Vagina (tissue), 2 donors: ENCODE results near the gene UTP11.

Experiments
- POLR2A ChIP-seq, 2 donors: fragments of 450-650 bp; IDR thresholded peaks; one replicate each; pipeline ENCODE4 v1.6.1; 2017; ENCODE audit warnings: antibody characterized with exemption in 2 of 2, mild to moderate bottlenecking in 2 of 2, moderate library complexity in 2 of 2
- POLR2AphosphoS5 ChIP-seq, 2 donors: sonication (generic); formaldehyde crosslinking; IDR thresholded peaks; one replicate each; pipeline ENCODE4 v1.9.0; 2017; ENCODE audit warnings: antibody characterized with exemption in 2 of 2, mild to moderate bottlenecking in 2 of 2, low read depth in 1 of 2; ENCODE audit not compliant: insufficient read depth in 1 of 2
- TF ChIP-seq, protein P1 (sequence below), 3 experiments: fragments of 450-650 bp in 2 of 3; fragments of 200-600 bp in 1 of 3; sonication (generic) in 1 of 3; IDR thresholded peaks; one replicate each; pipeline ENCODE4 v1.5.1; 2017 to 2019; ENCODE audit warnings: antibody characterized with exemption in 3 of 3, mild to moderate bottlenecking in 2 of 3, moderate library complexity in 2 of 3

DNA sequence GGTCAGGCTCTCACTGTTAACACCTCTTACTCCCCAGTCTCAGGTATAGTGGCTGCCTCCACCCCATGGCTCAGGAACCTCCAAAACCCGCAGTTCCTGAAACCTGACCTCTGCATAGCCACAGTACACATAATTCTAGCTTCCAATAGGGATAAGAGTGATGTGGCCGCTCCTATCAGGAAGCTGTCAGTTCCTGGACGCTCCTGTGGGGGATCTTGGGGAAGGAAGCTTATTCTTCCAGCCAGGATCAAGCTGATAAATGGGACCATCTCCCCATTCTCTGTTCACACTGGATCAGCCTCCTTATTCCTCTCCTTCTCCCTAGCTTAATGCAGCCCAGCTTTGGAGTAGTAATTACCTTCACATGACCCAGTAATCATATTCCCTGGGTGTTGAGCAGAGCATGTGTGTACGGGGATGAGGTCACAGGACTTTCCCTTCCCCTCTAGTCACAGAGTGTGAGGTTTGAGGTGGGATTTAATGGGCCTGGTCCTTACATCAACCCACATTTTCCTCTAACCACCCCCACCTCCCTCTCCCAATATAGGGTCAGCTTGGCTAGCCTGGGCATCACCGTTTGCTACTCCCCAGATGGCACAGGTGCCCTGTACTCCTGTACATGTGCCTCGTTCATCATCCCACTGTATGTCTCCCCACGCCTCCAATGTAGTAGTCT is 41.0 kb downstream of the UTP11 start:
- no peak for TF ChIP-seq POLR2A (IDR thresholded peaks at IDR 0.05)
- TF ChIP-seq, protein P1, sequence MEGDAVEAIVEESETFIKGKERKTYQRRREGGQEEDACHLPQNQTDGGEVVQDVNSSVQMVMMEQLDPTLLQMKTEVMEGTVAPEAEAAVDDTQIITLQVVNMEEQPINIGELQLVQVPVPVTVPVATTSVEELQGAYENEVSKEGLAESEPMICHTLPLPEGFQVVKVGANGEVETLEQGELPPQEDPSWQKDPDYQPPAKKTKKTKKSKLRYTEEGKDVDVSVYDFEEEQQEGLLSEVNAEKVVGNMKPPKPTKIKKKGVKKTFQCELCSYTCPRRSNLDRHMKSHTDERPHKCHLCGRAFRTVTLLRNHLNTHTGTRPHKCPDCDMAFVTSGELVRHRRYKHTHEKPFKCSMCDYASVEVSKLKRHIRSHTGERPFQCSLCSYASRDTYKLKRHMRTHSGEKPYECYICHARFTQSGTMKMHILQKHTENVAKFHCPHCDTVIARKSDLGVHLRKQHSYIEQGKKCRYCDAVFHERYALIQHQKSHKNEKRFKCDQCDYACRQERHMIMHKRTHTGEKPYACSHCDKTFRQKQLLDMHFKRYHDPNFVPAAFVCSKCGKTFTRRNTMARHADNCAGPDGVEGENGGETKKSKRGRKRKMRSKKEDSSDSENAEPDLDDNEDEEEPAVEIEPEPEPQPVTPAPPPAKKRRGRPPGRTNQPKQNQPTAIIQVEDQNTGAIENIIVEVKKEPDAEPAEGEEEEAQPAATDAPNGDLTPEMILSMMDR (IDR thresholded peaks at IDR 0.05) = no peak
- no peak for TF ChIP-seq POLR2AphosphoS5 (IDR thresholded peaks at IDR 0.05; ENCODE audit: insufficient read depth in 1 of 2, low read depth in 1 of 2)
